HUES48 (cell line): Measurements from ENCODE around the gene CNTN4.
A peak's percentile ranks its signal among the peaks of the same experiment; 100 is the strongest.

Experiments
- H3K27ac ChIP-seq: one replicate; pipeline ENCODE4 v1.7.0; 2013; ENCODE audit warnings: low read depth, low read length, inconsistent platforms
- H3K27me3 ChIP-seq: 2 replicates; pipeline ENCODE4 v1.6.1; 2013; ENCODE audit warnings: mild to moderate bottlenecking, low read length; ENCODE audit not compliant: control insufficient read depth, insufficient read depth
- H3K36me3 ChIP-seq: 2 replicates; pipeline ENCODE4 v1.6.1; 2013; ENCODE audit warnings: low read length; ENCODE audit not compliant: control insufficient read depth, insufficient read depth
- H3K4me1 ChIP-seq: 2 replicates; pipeline ENCODE4 v1.6.1; 2013; ENCODE audit warnings: mild to moderate bottlenecking, low read length; ENCODE audit not compliant: control insufficient read depth, insufficient read depth
- H3K4me3 ChIP-seq: 2 replicates; pipeline ENCODE4 v1.5.1; 2013; ENCODE audit warnings: mild to moderate bottlenecking, low read depth, low read length
- H3K9ac ChIP-seq: 2 replicates; pipeline ENCODE4 v1.6.1; 2013; ENCODE audit warnings: mild to moderate bottlenecking, low read depth, low read length, moderate library complexity
- H3K9me3 ChIP-seq: 2 replicates; pipeline ENCODE4 v1.6.1; 2013; ENCODE audit warnings: low read length; ENCODE audit not compliant: control insufficient read depth, insufficient read depth

The CNTN4 gene

GRCh38 chr3:2261747-2262146 lies 163.1 kb downstream of the CNTN4 start:
- no peaks in the 10 kb centered on the region for H3K36me3 ChIP-seq
- H3K27me3 ChIP-seq, result no peaks in the 10 kb centered on the region
- H3K9ac ChIP-seq, result no peak overlapping the region
- no peaks in the 10 kb centered on the region for H3K9me3 ChIP-seq
- H3K27ac ChIP-seq, result no peak overlapping the region
- H3K4me1 ChIP-seq, result no peaks in the 10 kb centered on the region
- no peak overlapping the region for H3K4me3 ChIP-seq

GRCh38 chr3:2262204-2262603 lies 163.5 kb downstream of the CNTN4 start:
- H3K4me1 ChIP-seq, result no peaks in the 10 kb centered on the region
- H3K9ac ChIP-seq, result no peak overlapping the region
- H3K27me3 ChIP-seq, result no peaks in the 10 kb centered on the region
- no peak overlapping the region for H3K4me3 ChIP-seq
- H3K36me3 ChIP-seq, result no peaks in the 10 kb centered on the region
- no peak overlapping the region for H3K27ac ChIP-seq
- H3K9me3 ChIP-seq, result no peaks in the 10 kb centered on the region

GRCh38 chr3:2266606-2267005 lies 167.9 kb downstream of the CNTN4 start:
- Histone ChIP-seq H3K27ac (no peak overlapping the region), H3K9me3 (no peaks in the 10 kb centered on the region), H3K27me3 (no peaks in the 10 kb centered on the region), H3K4me3 (no peak overlapping the region), H3K36me3 (no peaks in the 10 kb centered on the region), H3K4me1 (no peaks in the 10 kb centered on the region), H3K9ac (no peak overlapping the region)

GRCh38 chr3:2268779-2269178 lies 170.1 kb downstream of the CNTN4 start:
- H3K4me3 ChIP-seq, result no peak overlapping the region
- H3K36me3 ChIP-seq, result no peaks in the 10 kb centered on the region
- no peaks in the 10 kb centered on the region for H3K27me3 ChIP-seq
- H3K9me3 ChIP-seq, result no peaks in the 10 kb centered on the region
- H3K27ac ChIP-seq, result no peak overlapping the region
- no peak overlapping the region for H3K9ac ChIP-seq
- no peaks in the 10 kb centered on the region for H3K4me1 ChIP-seq

- H3K4me1 ChIP-seq, result peaks cover 17% of the 10 kb centered on the region
- no peaks in the 10 kb centered on the region for H3K36me3 ChIP-seq
- no peak overlapping the region for H3K27ac ChIP-seq
- no peaks in the 10 kb centered on the region for H3K9me3 ChIP-seq
- H3K4me3 ChIP-seq, result no peak overlapping the region
- no peaks in the 10 kb centered on the region for H3K27me3 ChIP-seq
- no peak overlapping the region for H3K9ac ChIP-seq
These were observed 175.9 kb downstream of the CNTN4 start for GRCh38 chr3:2274526-2274925.

GRCh38 chr3:2283818-2284217 lies 185.2 kb downstream of the CNTN4 start:
- H3K36me3 ChIP-seq, result no peaks in the 10 kb centered on the region
- H3K27ac ChIP-seq, result no peak overlapping the region
- H3K4me3 ChIP-seq, result no peak overlapping the region
- H3K9ac ChIP-seq, result no peak overlapping the region
- H3K4me1 ChIP-seq, result no peaks in the 10 kb centered on the region
- H3K9me3 ChIP-seq, result no peaks in the 10 kb centered on the region
- no peaks in the 10 kb centered on the region for H3K27me3 ChIP-seq

GRCh38 chr3:2300938-2301337 lies 202.3 kb downstream of the CNTN4 start:
- Histone ChIP-seq H3K9me3 (no peaks in the 10 kb centered on the region), H3K27me3 (no peaks in the 10 kb centered on the region), H3K36me3 (no peaks in the 10 kb centered on the region), H3K9ac (no peak overlapping the region), H3K27ac (no peak overlapping the region), H3K4me1 (peaks cover 20% of the 10 kb centered on the region), H3K4me3 (no peak overlapping the region)

- H3K9me3 ChIP-seq, result no peaks in the 10 kb centered on the region
These were observed 202.7 kb downstream of the CNTN4 start for GRCh38 chr3:2301361-2301760.

GRCh38 chr3:2303566-2303965 lies 204.9 kb downstream of the CNTN4 start:
- no peaks in the 10 kb centered on the region for H3K27me3 ChIP-seq
- H3K36me3 ChIP-seq, result no peaks in the 10 kb centered on the region
- H3K9me3 ChIP-seq, result no peaks in the 10 kb centered on the region
- H3K27ac ChIP-seq, result peak overlapping the region; percentile 5
- no peak overlapping the region for H3K9ac ChIP-seq
- H3K4me1 ChIP-seq, result peaks cover 20% of the 10 kb centered on the region
- no peak overlapping the region for H3K4me3 ChIP-seq

More at GRCh38 chr3:2301361-2301760, 202.7 kb downstream of the CNTN4 start:
- Histone ChIP-seq H3K4me3 (no peak overlapping the region), H3K9ac (no peak overlapping the region), H3K27ac (no peak overlapping the region), H3K27me3 (no peaks in the 10 kb centered on the region), H3K4me1 (peaks cover 20% of the 10 kb centered on the region), H3K36me3 (no peaks in the 10 kb centered on the region)

- no peaks in the 10 kb centered on the region for H3K4me1 ChIP-seq
- H3K4me3 ChIP-seq, result no peak overlapping the region
- H3K27me3 ChIP-seq, result no peaks in the 10 kb centered on the region
- H3K9me3 ChIP-seq, result no peaks in the 10 kb centered on the region
- no peak overlapping the region for H3K27ac ChIP-seq
- H3K36me3 ChIP-seq, result no peaks in the 10 kb centered on the region
- H3K9ac ChIP-seq, result no peak overlapping the region
These were observed 212.4 kb downstream of the CNTN4 start for GRCh38 chr3:2311022-2311421.

GRCh38 chr3:2317521-2317920 lies 218.9 kb downstream of the CNTN4 start:
- no peak overlapping the region for H3K27ac ChIP-seq
- H3K4me1 ChIP-seq, result no peaks in the 10 kb centered on the region; the same call in 1 of the 2 replicates
- no peaks in the 10 kb centered on the region for H3K27me3 ChIP-seq
- H3K9ac ChIP-seq, result no peak overlapping the region
- H3K9me3 ChIP-seq, result no peaks in the 10 kb centered on the region
- H3K36me3 ChIP-seq, result no peaks in the 10 kb centered on the region
- no peak overlapping the region for H3K4me3 ChIP-seq

- Histone ChIP-seq H3K4me3 (no peak overlapping the region), H3K9ac (no peak overlapping the region), H3K27me3 (no peaks in the 10 kb centered on the region), H3K9me3 (no peaks in the 10 kb centered on the region), H3K36me3 (no peaks in the 10 kb centered on the region), H3K27ac (no peak overlapping the region), H3K4me1 (no peaks in the 10 kb centered on the region)
These were observed 236.3 kb downstream of the CNTN4 start for GRCh38 chr3:2334921-2335320.
